ENCODE data around the gene CKAP2L.

DNA sequence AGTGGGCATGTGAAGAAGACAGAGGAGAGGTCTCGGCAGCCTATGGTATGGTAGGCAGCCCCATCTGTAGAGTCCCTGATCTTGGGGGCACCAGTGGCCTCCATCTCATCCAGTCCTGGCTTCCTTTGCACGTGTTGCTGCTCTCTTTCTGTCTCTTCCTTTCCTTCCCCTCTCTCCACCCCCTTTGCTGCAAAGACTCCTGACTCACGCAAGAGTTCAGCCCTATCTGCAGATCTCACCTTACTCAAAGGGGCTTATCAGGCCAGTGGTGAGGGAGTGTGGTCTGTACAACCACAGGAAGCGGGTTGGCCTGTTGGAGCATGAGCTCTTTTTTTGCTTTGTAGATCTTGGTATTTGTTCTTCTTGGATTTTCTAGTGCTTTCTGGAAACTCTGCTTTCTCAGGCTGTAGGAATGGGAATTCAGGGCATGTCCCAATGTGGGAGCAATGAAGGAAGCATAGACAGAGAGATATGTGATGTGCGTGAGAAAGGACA lies 58.2 kb downstream of the CKAP2L start:
- TF ChIP-seq, protein P1, sequence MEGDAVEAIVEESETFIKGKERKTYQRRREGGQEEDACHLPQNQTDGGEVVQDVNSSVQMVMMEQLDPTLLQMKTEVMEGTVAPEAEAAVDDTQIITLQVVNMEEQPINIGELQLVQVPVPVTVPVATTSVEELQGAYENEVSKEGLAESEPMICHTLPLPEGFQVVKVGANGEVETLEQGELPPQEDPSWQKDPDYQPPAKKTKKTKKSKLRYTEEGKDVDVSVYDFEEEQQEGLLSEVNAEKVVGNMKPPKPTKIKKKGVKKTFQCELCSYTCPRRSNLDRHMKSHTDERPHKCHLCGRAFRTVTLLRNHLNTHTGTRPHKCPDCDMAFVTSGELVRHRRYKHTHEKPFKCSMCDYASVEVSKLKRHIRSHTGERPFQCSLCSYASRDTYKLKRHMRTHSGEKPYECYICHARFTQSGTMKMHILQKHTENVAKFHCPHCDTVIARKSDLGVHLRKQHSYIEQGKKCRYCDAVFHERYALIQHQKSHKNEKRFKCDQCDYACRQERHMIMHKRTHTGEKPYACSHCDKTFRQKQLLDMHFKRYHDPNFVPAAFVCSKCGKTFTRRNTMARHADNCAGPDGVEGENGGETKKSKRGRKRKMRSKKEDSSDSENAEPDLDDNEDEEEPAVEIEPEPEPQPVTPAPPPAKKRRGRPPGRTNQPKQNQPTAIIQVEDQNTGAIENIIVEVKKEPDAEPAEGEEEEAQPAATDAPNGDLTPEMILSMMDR (IDR thresholded peaks at IDR 0.05; ENCODE audit: poor library complexity, severe bottlenecking): no peak
- TF ChIP-seq EP300 (conservative IDR thresholded peaks at IDR 0.05; ENCODE audit: poor library complexity, severe bottlenecking): no peak
